Memory B cell (primary cell): Measurements from ENCODE around the gene HIVEP1.
"Not testable (repeated sequence)": the region's sequence is repeated elsewhere in the genome, so short reads cannot be mapped to it uniquely, and the experiment has no call there.

Source experiments
- ATAC-seq: fragments of 150-1000 bp; cut with Tn5 transposase; 2 replicates; pipeline ENCODE4 v1.10.0; 2021; ENCODE audit warnings: low read depth, mild to moderate bottlenecking, moderate library complexity
- DNase-seq, 2 donors: peaks; one replicate each; pipeline ENCODE4 v3.0.0; 2022; ENCODE audit warnings: low spot score in 2 of 2
- H3K27ac Mint-ChIP-seq: one replicate; pipeline ENCODE4 v1.8.0; 2022; ENCODE audit warnings: mild to moderate bottlenecking, moderate library complexity, mixed read lengths
- H3K27me3 Mint-ChIP-seq: one replicate; pipeline ENCODE4 v1.8.0; 2022; ENCODE audit warnings: mixed read lengths
- H3K36me3 Mint-ChIP-seq: one replicate; pipeline ENCODE4 v1.8.0; 2022; ENCODE audit warnings: mild to moderate bottlenecking, mixed read lengths
- H3K4me1 Mint-ChIP-seq: one replicate; pipeline ENCODE4 v1.8.0; 2022; ENCODE audit warnings: mixed read lengths
- H3K4me3 Mint-ChIP-seq: one replicate; pipeline ENCODE4 v1.8.0; 2022; ENCODE audit warnings: mild to moderate bottlenecking, moderate library complexity, mixed read lengths
- H3K9me3 Mint-ChIP-seq: one replicate; pipeline ENCODE4 v1.8.0; 2022; ENCODE audit warnings: mixed read lengths

Gene HIVEP1

GRCh38 chr6:12083763-12084162 is 71.7 kb downstream of the HIVEP1 start:
- DNase-seq = no peak
- ATAC-seq = peak; percentile 45

GRCh38 chr6:12084681-12085080 is 72.6 kb downstream of the HIVEP1 start:
- H3K9me3 Mint-ChIP-seq = no peaks in the 10 kb centered on the region
- H3K4me3 Mint-ChIP-seq = no peak overlapping the region
- DNase-seq = no peak
- H3K27ac Mint-ChIP-seq = peak overlapping the region; percentile 73
- no peak for ATAC-seq
- H3K36me3 Mint-ChIP-seq = peaks cover 1% of the 10 kb centered on the region
- H3K4me1 Mint-ChIP-seq = peaks cover 39% of the 10 kb centered on the region
- no peaks in the 10 kb centered on the region for H3K27me3 Mint-ChIP-seq

More at GRCh38 chr6:12083763-12084162, 71.7 kb downstream of the HIVEP1 start:
- Mint-ChIP-seq H3K4me1 (peaks cover 39% of the 10 kb centered on the region), H3K27ac (peak overlapping the region; percentile 73), H3K4me3 (no peak overlapping the region), H3K9me3 (no peaks in the 10 kb centered on the region), H3K27me3 (no peaks in the 10 kb centered on the region), H3K36me3 (peaks cover 1% of the 10 kb centered on the region)

- no peaks in the 10 kb centered on the region for H3K9me3 Mint-ChIP-seq
- no peak overlapping the region for H3K4me3 Mint-ChIP-seq
- peaks cover 26% of the 10 kb centered on the region for H3K4me1 Mint-ChIP-seq
- ATAC-seq (no peak), DNase-seq (no peak)
- no peaks in the 10 kb centered on the region for H3K27me3 Mint-ChIP-seq
- peaks cover 11% of the 10 kb centered on the region for H3K36me3 Mint-ChIP-seq
- H3K27ac Mint-ChIP-seq = no peak overlapping the region
Observed at GRCh38 chr6:12088531-12088930, 76.4 kb downstream of the HIVEP1 start.

GRCh38 chr6:12090714-12091113 is 78.6 kb downstream of the HIVEP1 start:
- Mint-ChIP-seq H3K27ac (no peak overlapping the region), H3K27me3 (no peaks in the 10 kb centered on the region), H3K9me3 (no peaks in the 10 kb centered on the region), H3K4me1 (peaks cover 16% of the 10 kb centered on the region), H3K36me3 (peaks cover 13% of the 10 kb centered on the region), H3K4me3 (no peak overlapping the region)
- no peak for ATAC-seq
- no peak for DNase-seq

- no peaks in the 10 kb centered on the region for H3K9me3 Mint-ChIP-seq
- H3K4me3 Mint-ChIP-seq = no peak overlapping the region
- ATAC-seq (no peak), DNase-seq (no peak)
- H3K27me3 Mint-ChIP-seq = no peaks in the 10 kb centered on the region
- no peak overlapping the region for H3K27ac Mint-ChIP-seq
- peaks cover 13% of the 10 kb centered on the region for H3K36me3 Mint-ChIP-seq
- H3K4me1 Mint-ChIP-seq = peaks cover 15% of the 10 kb centered on the region
Observed at GRCh38 chr6:12092762-12093161, 80.7 kb downstream of the HIVEP1 start.

- H3K9me3 Mint-ChIP-seq = no peaks in the 10 kb centered on the region
- no peak overlapping the region for H3K4me3 Mint-ChIP-seq
- no peak for DNase-seq
- peaks cover 16% of the 10 kb centered on the region for H3K36me3 Mint-ChIP-seq
- H3K27me3 Mint-ChIP-seq = no peaks in the 10 kb centered on the region
- peak overlapping the region; percentile 45 for H3K27ac Mint-ChIP-seq
- ATAC-seq = no peak
- peaks cover 17% of the 10 kb centered on the region for H3K4me1 Mint-ChIP-seq
Observed at GRCh38 chr6:12094689-12095088, 82.6 kb downstream of the HIVEP1 start.

GRCh38 chr6:12096342-12096741 is 84.2 kb downstream of the HIVEP1 start:
- no peak for DNase-seq
- Mint-ChIP-seq H3K4me1 (peaks cover 16% of the 10 kb centered on the region), H3K9me3 (no peaks in the 10 kb centered on the region), H3K36me3 (peaks cover 14% of the 10 kb centered on the region), H3K27ac (no peak overlapping the region), H3K27me3 (no peaks in the 10 kb centered on the region), H3K4me3 (no peak overlapping the region)
- no peak for ATAC-seq

- H3K4me3 Mint-ChIP-seq = no peak overlapping the region
- peaks cover 18% of the 10 kb centered on the region for H3K4me1 Mint-ChIP-seq
- ATAC-seq (no peak), DNase-seq (no peak)
- no peak overlapping the region for H3K27ac Mint-ChIP-seq
- H3K27me3 Mint-ChIP-seq = no peaks in the 10 kb centered on the region
- no peaks in the 10 kb centered on the region for H3K9me3 Mint-ChIP-seq
- H3K36me3 Mint-ChIP-seq = peaks cover 6% of the 10 kb centered on the region
Observed at GRCh38 chr6:12097791-12098190, 85.7 kb downstream of the HIVEP1 start.

GRCh38 chr6:12099623-12100338 is 87.7 kb downstream of the HIVEP1 start:
- Mint-ChIP-seq H3K27ac (peak overlapping the region; percentile 68), H3K4me1 (peaks cover 19% of the 10 kb centered on the region), H3K27me3 (no peaks in the 10 kb centered on the region), H3K4me3 (no peak overlapping the region), H3K36me3 (peaks cover 3% of the 10 kb centered on the region), H3K9me3 (no peaks in the 10 kb centered on the region)
- no peak for DNase-seq
- ATAC-seq = no peak

GRCh38 chr6:12101048-12101447 is 88.9 kb downstream of the HIVEP1 start:
- ATAC-seq (no peak), DNase-seq (no peak)
- Mint-ChIP-seq H3K4me3 (no peak overlapping the region), H3K36me3 (peaks cover 3% of the 10 kb centered on the region), H3K4me1 (peaks cover 19% of the 10 kb centered on the region), H3K27ac (no peak overlapping the region), H3K9me3 (no peaks in the 10 kb centered on the region), H3K27me3 (no peaks in the 10 kb centered on the region)

- ATAC-seq (peak; percentile 45), DNase-seq (no peak)
- H3K27me3 Mint-ChIP-seq = no peaks in the 10 kb centered on the region
- peak overlapping the region; percentile 32 for H3K27ac Mint-ChIP-seq
- H3K36me3 Mint-ChIP-seq = peaks cover 3% of the 10 kb centered on the region
- no peak overlapping the region for H3K4me3 Mint-ChIP-seq
- H3K4me1 Mint-ChIP-seq = peaks cover 19% of the 10 kb centered on the region
- no peaks in the 10 kb centered on the region for H3K9me3 Mint-ChIP-seq
Observed at GRCh38 chr6:12101653-12102312, 89.7 kb downstream of the HIVEP1 start.

GRCh38 chr6:12102350-12102749 is 90.2 kb downstream of the HIVEP1 start:
- Mint-ChIP-seq H3K36me3 (peaks cover 3% of the 10 kb centered on the region), H3K9me3 (no peaks in the 10 kb centered on the region), H3K27ac (peak overlapping the region; percentile 32), H3K27me3 (no peaks in the 10 kb centered on the region), H3K4me1 (peaks cover 19% of the 10 kb centered on the region), H3K4me3 (no peak overlapping the region)
- DNase-seq (no peak), ATAC-seq (no peak)

GRCh38 chr6:12103158-12103557 is 91.0 kb downstream of the HIVEP1 start:
- Mint-ChIP-seq H3K27me3 (no peaks in the 10 kb centered on the region), H3K27ac (no peak overlapping the region), H3K4me3 (no peak overlapping the region), H3K36me3 (peaks cover 3% of the 10 kb centered on the region), H3K9me3 (no peaks in the 10 kb centered on the region), H3K4me1 (peaks cover 16% of the 10 kb centered on the region)
- DNase-seq (no peak), ATAC-seq (no peak)

GRCh38 chr6:12105271-12105670 is 93.2 kb downstream of the HIVEP1 start:
- Mint-ChIP-seq H3K4me3 (no peak overlapping the region), H3K36me3 (peaks cover 5% of the 10 kb centered on the region), H3K4me1 (peaks cover 15% of the 10 kb centered on the region), H3K27me3 (no peaks in the 10 kb centered on the region), H3K9me3 (no peaks in the 10 kb centered on the region), H3K27ac (no peak overlapping the region)
- DNase-seq (no peak), ATAC-seq (no peak)

GRCh38 chr6:12108376-12108775 is 96.3 kb downstream of the HIVEP1 start:
- ATAC-seq, H3K4me3 Mint-ChIP-seq, H3K9me3 Mint-ChIP-seq, H3K27me3 Mint-ChIP-seq, DNase-seq, H3K27ac Mint-ChIP-seq: not testable (repeated sequence)
- Mint-ChIP-seq H3K4me1 (peaks cover 20% of the 10 kb centered on the region), H3K36me3 (peaks cover 11% of the 10 kb centered on the region)
